Endodermal cell (in vitro differentiated cells): ENCODE results near the gene DZIP1. TPM values are rescaled to one million over a fixed set of nuclear protein-coding genes. Genes with fewer than 3 reads are reported as not detected.
"Not testable (repeated sequence)": the region's sequence is repeated elsewhere in the genome, so short reads cannot be mapped to it uniquely, and the experiment has no call there.

Experiments
- DNase-seq: peaks from one replicate; pipeline ENCODE4 v3.0.0-alpha.2; 2017
- H3K27ac ChIP-seq: 2 replicates; pipeline ENCODE4 v1.5.1; 2013; ENCODE audit warnings: mild to moderate bottlenecking, low read depth, low read length, moderate library complexity
- H3K27me3 ChIP-seq: 2 replicates; pipeline ENCODE4 v1.6.1; 2013; ENCODE audit warnings: mild to moderate bottlenecking, low read length, moderate library complexity; ENCODE audit not compliant: insufficient read depth, control insufficient read depth, poor library complexity, severe bottlenecking
- H3K36me3 ChIP-seq: 2 replicates; pipeline ENCODE4 v1.7.0; 2013; ENCODE audit warnings: mild to moderate bottlenecking, low read length, moderate library complexity; ENCODE audit not compliant: control insufficient read depth, insufficient read depth
- H3K4me1 ChIP-seq: one replicate; pipeline ENCODE4 v1.7.0; 2013; ENCODE audit warnings: low read length; ENCODE audit not compliant: control insufficient read depth, insufficient read depth
- H3K4me3 ChIP-seq: 2 replicates; pipeline ENCODE4 v1.5.1; 2013; ENCODE audit warnings: mild to moderate bottlenecking, low read length, moderate library complexity
- H3K9ac ChIP-seq: 2 replicates; pipeline ENCODE4 v1.6.1; 2013; ENCODE audit warnings: mild to moderate bottlenecking, low read length, moderate library complexity; ENCODE audit not compliant: poor library complexity, severe bottlenecking; ENCODE audit errors: extremely low read depth
- H3K9me3 ChIP-seq: 2 replicates; pipeline ENCODE4 v1.6.1; 2013; ENCODE audit warnings: mild to moderate bottlenecking, low read length, moderate library complexity; ENCODE audit not compliant: control insufficient read depth
- H3K27ac Mint-ChIP-seq: 2 replicates; pipeline ENCODE4 v1.8.0; 2020; ENCODE audit warnings: mixed read lengths
- H3K27me3 Mint-ChIP-seq: 2 replicates; pipeline ENCODE4 v1.8.0; 2021; ENCODE audit warnings: mild to moderate bottlenecking, mixed read lengths; ENCODE audit not compliant: insufficient read depth
- H3K36me3 Mint-ChIP-seq: 2 replicates; pipeline ENCODE4 v1.8.0; 2020; ENCODE audit warnings: low read depth, mixed read lengths
- H3K4me1 Mint-ChIP-seq: 2 replicates; pipeline ENCODE4 v1.8.0; 2020; ENCODE audit warnings: mixed read lengths
- H3K4me3 Mint-ChIP-seq: 2 replicates; pipeline ENCODE4 v1.8.0; 2020; ENCODE audit warnings: mild to moderate bottlenecking, moderate library complexity, mixed read lengths
- H3K9me3 Mint-ChIP-seq: 2 replicates; pipeline ENCODE4 v1.8.0; 2020; ENCODE audit warnings: mild to moderate bottlenecking, mixed read lengths
- CTCF ChIP-seq: fragments of 200-600 bp; sonication (generic); conservative IDR thresholded peaks from 2 replicates; pipeline ENCODE4 v1.5.0; 2021; ENCODE audit warnings: antibody characterized with exemption, mild to moderate bottlenecking
- WGBS, 2 experiments: methylation state at CpG; one replicate each; pipeline versions ENCODE4 v1.1.5 to v1.1.7; 2013; ENCODE audit warnings: missing lambda C conversion rate in 2 of 2, mixed read lengths in 1 of 2; ENCODE audit not compliant: insufficient coverage in 1 of 2, insufficient read length in 1 of 2; 5-methylcytosine and 5-hydroxymethylcytosine counted together
- total RNA-seq, 2 donors: library from RNA; stranded (reverse); fragmentation: NEBNext Ultra II Directional in 1 of 2; extraction: Animal tissue kit (Norgen Biotek cat#: 25700) in 1 of 2; gene quantifications; 2 replicates in 1 of 2; 3 replicates in 1 of 2; pipeline ENCODE4 v1.2.1, GENCODE V29; 2021

DZIP1 gene
- total RNA-seq, 2 donors from 2014 or later, result 36.2 to 59.9 TPM

- Mint-ChIP-seq H3K9me3 (peaks cover 7% of the 10 kb centered on the region), H3K27me3 (no peaks in the 10 kb centered on the region), H3K4me1 (peaks cover 10% of the 10 kb centered on the region), H3K4me3 (no peak overlapping the region), H3K27ac (no peak overlapping the region), H3K36me3 (no peaks in the 10 kb centered on the region)
- no peak overlapping the region for H3K27ac ChIP-seq
- no peak overlapping the region for H3K4me3 ChIP-seq
- no peak overlapping the region for H3K9ac ChIP-seq
- H3K4me1 ChIP-seq, result no peaks in the 10 kb centered on the region
- no peaks in the 10 kb centered on the region for H3K36me3 ChIP-seq
- no peaks in the 10 kb centered on the region for H3K9me3 ChIP-seq
- DNase-seq, result no peak
- 94 to 97% methylated on average over 2 of the region's 2 CpGs for WGBS, 2 experiments
- no peak for TF ChIP-seq CTCF
- no peaks in the 10 kb centered on the region for H3K27me3 ChIP-seq
Observed at GRCh38 chr13:95568131-95568530, 76.4 kb downstream of the DZIP1 start.

GRCh38 chr13:95565758-95566157, 78.7 kb downstream of the DZIP1 start:
- H3K27ac ChIP-seq, H3K9me3 ChIP-seq, H3K4me3 Mint-ChIP-seq, H3K27me3 ChIP-seq, H3K36me3 Mint-ChIP-seq, H3K4me3 ChIP-seq, H3K9ac ChIP-seq, H3K36me3 ChIP-seq, H3K9me3 Mint-ChIP-seq, H3K4me1 ChIP-seq, H3K27me3 Mint-ChIP-seq, DNase-seq, H3K27ac Mint-ChIP-seq: not testable (repeated sequence)
- H3K4me1 Mint-ChIP-seq, result peaks cover 10% of the 10 kb centered on the region
- 100% methylated on average over 1 of the region's 1 CpG; no CpG with 5 or more reads in 1 of the 2 experiments for WGBS, 2 experiments

- Mint-ChIP-seq H3K4me1 (peaks cover 10% of the 10 kb centered on the region), H3K27ac (no peak overlapping the region), H3K4me3 (no peak overlapping the region), H3K27me3 (no peaks in the 10 kb centered on the region), H3K9me3 (peaks cover 7% of the 10 kb centered on the region), H3K36me3 (no peaks in the 10 kb centered on the region)
- no peaks in the 10 kb centered on the region for H3K4me1 ChIP-seq
- no peaks in the 10 kb centered on the region for H3K36me3 ChIP-seq
- 74 to 77% methylated on average over 5 of the region's 5 CpGs for WGBS, 2 experiments
- no peak overlapping the region for H3K9ac ChIP-seq
- no peaks in the 10 kb centered on the region for H3K27me3 ChIP-seq
- no peak for DNase-seq
- H3K9me3 ChIP-seq, result no peaks in the 10 kb centered on the region
- no peak overlapping the region for H3K4me3 ChIP-seq
- TF ChIP-seq CTCF, result no peak
- H3K27ac ChIP-seq, result no peak overlapping the region
Observed at GRCh38 chr13:95564733-95565291, 79.7 kb downstream of the DZIP1 start.

GRCh38 chr13:95564091-95564490, 80.4 kb downstream of the DZIP1 start:
- peak; percentile 47 for TF ChIP-seq CTCF
- H3K4me3 ChIP-seq, result no peak overlapping the region
- peak overlapping the region; percentile 23 for H3K27ac Mint-ChIP-seq
- no peaks in the 10 kb centered on the region for H3K4me1 ChIP-seq
- no peak overlapping the region for H3K4me3 Mint-ChIP-seq
- H3K27me3 ChIP-seq, result no peaks in the 10 kb centered on the region
- H3K36me3 Mint-ChIP-seq, result no peaks in the 10 kb centered on the region
- WGBS, 2 experiments, result 77 to 83% methylated on average over 2 to 3 of the region's 3 CpGs
- H3K27me3 Mint-ChIP-seq, result no peaks in the 10 kb centered on the region
- H3K9me3 Mint-ChIP-seq, result peaks cover 7% of the 10 kb centered on the region
- H3K27ac ChIP-seq, result no peak overlapping the region
- DNase-seq, result no peak
- no peak overlapping the region for H3K9ac ChIP-seq
- H3K9me3 ChIP-seq, result no peaks in the 10 kb centered on the region
- peaks cover 10% of the 10 kb centered on the region for H3K4me1 Mint-ChIP-seq
- no peaks in the 10 kb centered on the region for H3K36me3 ChIP-seq
